Hematopoietic multipotent progenitor cell treated with erythropoietin and hydrocortisone succinate and interleukin-3 and kit ligand, for 15 days (in vitro differentiated cells): ENCODE results near the gene SESN1.

Source experiments
- DNase-seq: peaks from one replicate; pipeline ENCODE4 v3.0.0-alpha.2; 2015; ENCODE audit warnings: low spot score

Gene SESN1

DNA sequence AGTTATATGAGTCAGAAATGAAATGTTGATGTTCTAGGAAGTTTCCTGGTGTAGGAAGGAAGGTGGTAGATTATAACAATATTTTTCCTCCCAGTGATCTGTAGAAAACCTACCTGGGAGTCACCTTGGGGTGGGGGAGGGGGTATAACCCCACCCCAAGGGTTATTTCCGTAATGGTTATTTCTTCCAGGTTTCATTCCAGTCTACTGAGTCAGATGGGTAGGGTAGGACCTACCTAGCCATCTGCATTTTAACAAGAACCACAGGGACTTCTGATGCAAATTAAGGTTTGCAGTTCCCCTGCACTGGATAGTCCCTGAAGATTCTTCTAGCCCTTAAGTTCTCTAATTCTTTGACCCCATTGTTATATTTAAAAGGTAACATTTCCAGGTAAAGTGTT is 157.5 kb downstream of the SESN1 start:
- no peak for DNase-seq
